PC-9 (cell line): ENCODE data around the gene MAN2A2.

ENCODE experiments used
- EZH2 ChIP-seq: fragments of 200-600 bp; sonication (generic); IDR thresholded peaks from 2 replicates; pipeline ENCODE4 v1.8.0; 2017; ENCODE audit warnings: antibody characterized with exemption, low read depth
- TF ChIP-seq, protein P1 (sequence below): fragments of 200-600 bp; sonication (generic); conservative IDR thresholded peaks from 2 replicates; pipeline ENCODE4 v1.6.1; 2017; ENCODE audit warnings: mixed run types, antibody characterized with exemption, mild to moderate bottlenecking, moderate library complexity

DNA sequence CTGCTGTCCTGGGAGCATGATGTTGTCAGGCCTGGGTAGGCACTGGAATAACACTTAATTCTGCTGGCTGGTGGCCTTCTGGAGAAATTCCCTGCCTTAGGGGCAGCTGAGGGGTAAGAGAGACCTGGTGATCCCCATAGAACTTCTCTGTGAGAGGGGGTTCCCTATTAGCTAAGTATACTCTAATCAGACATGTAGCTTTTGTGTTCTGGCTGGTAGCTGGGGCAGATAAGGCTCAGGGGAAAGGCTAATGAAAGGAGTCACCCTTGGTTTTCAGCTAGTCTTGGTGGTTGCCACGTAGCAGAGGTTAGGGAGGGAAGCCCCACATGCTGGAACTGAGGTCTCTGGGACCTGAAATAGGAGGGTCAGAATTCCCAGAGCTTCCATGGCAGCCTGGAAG, 30.2 kb downstream of the MAN2A2 start:
- TF ChIP-seq, protein P1, sequence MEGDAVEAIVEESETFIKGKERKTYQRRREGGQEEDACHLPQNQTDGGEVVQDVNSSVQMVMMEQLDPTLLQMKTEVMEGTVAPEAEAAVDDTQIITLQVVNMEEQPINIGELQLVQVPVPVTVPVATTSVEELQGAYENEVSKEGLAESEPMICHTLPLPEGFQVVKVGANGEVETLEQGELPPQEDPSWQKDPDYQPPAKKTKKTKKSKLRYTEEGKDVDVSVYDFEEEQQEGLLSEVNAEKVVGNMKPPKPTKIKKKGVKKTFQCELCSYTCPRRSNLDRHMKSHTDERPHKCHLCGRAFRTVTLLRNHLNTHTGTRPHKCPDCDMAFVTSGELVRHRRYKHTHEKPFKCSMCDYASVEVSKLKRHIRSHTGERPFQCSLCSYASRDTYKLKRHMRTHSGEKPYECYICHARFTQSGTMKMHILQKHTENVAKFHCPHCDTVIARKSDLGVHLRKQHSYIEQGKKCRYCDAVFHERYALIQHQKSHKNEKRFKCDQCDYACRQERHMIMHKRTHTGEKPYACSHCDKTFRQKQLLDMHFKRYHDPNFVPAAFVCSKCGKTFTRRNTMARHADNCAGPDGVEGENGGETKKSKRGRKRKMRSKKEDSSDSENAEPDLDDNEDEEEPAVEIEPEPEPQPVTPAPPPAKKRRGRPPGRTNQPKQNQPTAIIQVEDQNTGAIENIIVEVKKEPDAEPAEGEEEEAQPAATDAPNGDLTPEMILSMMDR = no peak
- no peak for TF ChIP-seq EZH2
